Loucy (cell line): Measurements from ENCODE around the gene TPCN2.

Experiments
- H2AFZ ChIP-seq: fragments of 200-600 bp; sonication (generic); 2 replicates; pipeline ENCODE4 v1.6.0; 2016; ENCODE audit warnings: antibody characterized with exemption, mild to moderate bottlenecking, low read length, moderate library complexity
- H3F3A ChIP-seq: fragments of 200-600 bp; 2 replicates; pipeline ENCODE4 v1.6.0; 2016; ENCODE audit warnings: antibody characterized with exemption, low read depth, mild to moderate bottlenecking
- H3K27me3 ChIP-seq: fragments of 200-600 bp; sonication (generic); 2 replicates; pipeline ENCODE4 v1.6.1; 2014; ENCODE audit warnings: low read length, mild to moderate bottlenecking; ENCODE audit not compliant: insufficient read depth, poor library complexity, severe bottlenecking
- H3K36me3 ChIP-seq: fragments of 200-600 bp; sonication (generic); 2 replicates; pipeline ENCODE4 v1.6.1; 2016; ENCODE audit warnings: low read length; ENCODE audit not compliant: insufficient read depth
- H3K4me1 ChIP-seq: fragments of 200-600 bp; sonication (generic); 2 replicates; pipeline ENCODE4 v1.5.1; 2014; ENCODE audit warnings: low read length, mild to moderate bottlenecking; ENCODE audit not compliant: insufficient read depth, poor library complexity, severe bottlenecking
- H3K4me2 ChIP-seq: fragments of 200-600 bp; sonication (generic); 2 replicates; pipeline ENCODE4 v1.6.0; 2014; ENCODE audit warnings: antibody characterized with exemption, low read length, low read depth, mild to moderate bottlenecking; ENCODE audit not compliant: poor library complexity, severe bottlenecking
- H3K4me3 ChIP-seq: fragments of 200-600 bp; sonication (generic); 2 replicates; pipeline ENCODE4 v1.5.1; 2014; ENCODE audit warnings: low read length, mild to moderate bottlenecking, mixed read lengths; ENCODE audit not compliant: poor library complexity, severe bottlenecking
- H3K79me2 ChIP-seq: fragments of 200-600 bp; sonication (generic); 2 replicates; pipeline ENCODE4 v1.6.1; 2014; ENCODE audit warnings: low read length; ENCODE audit not compliant: insufficient read depth
- H3K9ac ChIP-seq: fragments of 200-600 bp; sonication (generic); 2 replicates; pipeline ENCODE4 v1.6.0; 2014; ENCODE audit warnings: mild to moderate bottlenecking, low read depth, low read length, moderate library complexity; ENCODE audit not compliant: poor library complexity, severe bottlenecking
- H3K9me2 ChIP-seq: fragments of 200-600 bp; sonication (generic); replicated peaks from 2 replicates; pipeline ENCODE4 v1.6.1; 2016; ENCODE audit warnings: low read depth, low read length, mixed read lengths
- H3K9me3 ChIP-seq: fragments of 200-600 bp; sonication (generic); 2 replicates; pipeline ENCODE4 v1.6.1; 2014; ENCODE audit warnings: mild to moderate bottlenecking, antibody characterized with exemption, low read length, low read depth; ENCODE audit not compliant: insufficient read depth
- H4K20me1 ChIP-seq: fragments of 200-600 bp; sonication (generic); 2 replicates; pipeline ENCODE4 v1.6.0; 2014; ENCODE audit warnings: antibody characterized with exemption, low read length, mild to moderate bottlenecking; ENCODE audit not compliant: insufficient read depth, poor library complexity, severe bottlenecking
- CTCF ChIP-seq: fragments of 200-600 bp; sonication (generic); conservative IDR thresholded peaks from 2 replicates; pipeline ENCODE4 v1.5.1; 2014; ENCODE audit warnings: mild to moderate bottlenecking, antibody characterized with exemption, low read length
- EZH2phosphoT487 ChIP-seq: fragments of 200-600 bp; IDR thresholded peaks from 2 replicates; pipeline ENCODE4 v1.6.1; 2018; ENCODE audit warnings: antibody characterized with exemption, mild to moderate bottlenecking, moderate library complexity, borderline replicate concordance

Gene TPCN2

DNA sequence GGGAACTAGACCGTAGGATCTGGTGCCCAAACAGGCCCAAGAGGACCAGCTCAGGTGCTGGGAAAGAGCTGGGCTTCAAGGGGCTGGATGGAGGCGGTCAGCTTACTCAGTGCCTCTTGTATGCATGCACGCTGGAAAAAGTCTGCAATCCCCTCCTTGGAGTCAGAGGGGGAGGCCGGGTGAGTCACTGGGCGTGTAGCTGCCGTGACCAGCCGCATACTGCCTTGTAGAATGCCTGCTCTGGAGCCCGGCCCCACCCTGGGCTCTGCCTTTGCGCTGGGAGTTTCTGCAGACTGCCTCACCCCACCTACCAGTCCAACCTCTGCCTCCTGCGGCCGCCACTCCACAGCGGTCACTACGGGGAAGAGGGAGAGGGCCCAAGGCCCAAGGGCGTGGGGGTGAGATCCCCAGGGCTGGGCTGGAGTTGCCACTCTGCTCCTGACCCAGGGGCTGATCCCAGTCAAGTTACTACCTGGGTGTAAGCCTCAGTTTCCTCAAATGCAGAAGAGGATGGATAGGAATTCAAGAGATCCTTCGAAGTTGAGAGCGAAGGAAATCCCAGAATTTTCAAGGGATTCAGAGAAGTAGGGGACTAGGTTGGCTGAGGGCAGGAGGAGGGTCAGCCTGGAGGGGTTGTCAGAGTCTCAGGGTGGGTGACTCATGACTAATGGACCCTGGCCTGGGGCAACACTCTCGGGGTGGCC is 39.8 kb upstream of the TPCN2 start:
- no peak overlapping the region for H2AFZ ChIP-seq
- H3K9ac ChIP-seq: no peak overlapping the region
- H3F3A ChIP-seq: no peaks in the 10 kb centered on the region
- H3K4me3 ChIP-seq: no peak overlapping the region
- TF ChIP-seq CTCF: no peak
- TF ChIP-seq EZH2phosphoT487: no peak
- H3K4me2 ChIP-seq: no peak overlapping the region
- H3K4me1 ChIP-seq: no peaks in the 10 kb centered on the region
- H3K36me3 ChIP-seq: no peaks in the 10 kb centered on the region
- no peaks in the 10 kb centered on the region for H3K79me2 ChIP-seq
- H3K9me2 ChIP-seq: no peaks in the 10 kb centered on the region
- no peaks in the 10 kb centered on the region for H3K9me3 ChIP-seq
- H3K27me3 ChIP-seq: no peaks in the 10 kb centered on the region
- no peaks in the 10 kb centered on the region for H4K20me1 ChIP-seq

DNA sequence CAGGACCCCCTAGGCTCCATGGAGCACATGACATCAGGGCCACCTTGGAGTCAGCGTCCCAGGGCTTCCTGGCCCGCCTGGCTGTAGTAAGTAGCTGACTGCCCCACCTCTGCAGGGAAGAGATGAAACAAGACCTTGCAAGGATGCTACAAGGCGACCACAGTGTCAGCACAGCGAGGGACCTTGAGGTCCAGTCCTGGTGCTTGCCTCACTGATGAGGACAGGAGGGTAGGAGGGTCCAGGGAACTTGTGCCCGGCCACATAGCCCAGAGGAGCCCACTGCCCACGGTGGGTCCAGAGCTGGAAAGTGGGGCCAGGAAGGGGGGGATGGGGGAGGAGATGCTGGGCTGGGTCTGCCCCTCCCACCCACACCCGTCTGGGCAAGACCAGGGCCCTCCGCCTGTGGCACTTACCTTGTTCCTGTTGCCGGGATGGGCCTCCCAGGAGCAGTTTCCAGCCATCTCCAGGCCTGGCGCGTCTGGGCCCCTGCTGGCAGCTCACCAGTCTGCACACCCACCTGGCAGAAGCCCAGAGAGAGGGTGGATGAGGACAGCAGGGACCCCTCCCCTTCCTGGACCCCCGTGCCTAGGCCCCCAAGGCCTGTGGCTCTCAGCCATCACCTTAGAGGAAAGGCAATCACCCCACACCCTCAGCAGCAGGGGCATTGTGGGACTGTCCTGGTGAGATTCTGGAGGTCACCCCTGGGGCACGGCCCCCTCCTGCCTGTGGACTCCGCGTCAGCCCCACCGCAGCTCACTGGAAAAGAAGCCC is 39.1 kb upstream of the TPCN2 start:
- Histone ChIP-seq H3K79me2 (no peaks in the 10 kb centered on the region), H3K9ac (no peak overlapping the region), H3K9me3 (no peaks in the 10 kb centered on the region), H3K27me3 (no peaks in the 10 kb centered on the region), H3K36me3 (no peaks in the 10 kb centered on the region), H3F3A (no peaks in the 10 kb centered on the region), H3K9me2 (no peaks in the 10 kb centered on the region), H3K4me2 (no peak overlapping the region), H2AFZ (no peak overlapping the region), H3K4me3 (no peak overlapping the region), H3K4me1 (no peaks in the 10 kb centered on the region), H4K20me1 (no peaks in the 10 kb centered on the region)
- TF ChIP-seq CTCF (no peak), EZH2phosphoT487 (no peak)

GRCh38 chr11:69010361-69010891 is 38.3 kb upstream of the TPCN2 start:
- Histone ChIP-seq H3K9me2 (no peaks in the 10 kb centered on the region), H3K79me2 (no peaks in the 10 kb centered on the region), H3K9ac (no peak overlapping the region), H3K4me3 (no peak overlapping the region), H3F3A (no peaks in the 10 kb centered on the region), H3K4me2 (no peak overlapping the region), H4K20me1 (no peaks in the 10 kb centered on the region), H3K9me3 (no peaks in the 10 kb centered on the region), H3K36me3 (no peaks in the 10 kb centered on the region), H3K27me3 (no peaks in the 10 kb centered on the region), H2AFZ (no peak overlapping the region), H3K4me1 (no peaks in the 10 kb centered on the region)
- TF ChIP-seq EZH2phosphoT487 (no peak), CTCF (no peak)
